Peyer's patch (tissue), 4 donors: Measurements from ENCODE around the gene OR2T35. TPM values are rescaled to one million over a fixed set of nuclear protein-coding genes. Genes with fewer than 3 reads are reported as not detected.
"Not testable (repeated sequence)": the region's sequence is repeated elsewhere in the genome, so short reads cannot be mapped to it uniquely, and the experiment has no call there.

Source experiments
- DNase-seq, 3 donors: peaks; one replicate each; pipeline ENCODE4 v3.0.0-alpha.2; 2017 to 2019
- H3K27ac ChIP-seq, 4 donors: fragments of 200-600 bp; sonication (generic); one replicate each; pipeline ENCODE4 v1.5.1; 2016 to 2019
- H3K27me3 ChIP-seq, 2 donors: fragments of 200-600 bp; sonication (generic); one replicate each; pipeline ENCODE4 v1.5.1; 2019
- H3K36me3 ChIP-seq, 3 donors: fragments of 200-600 bp; sonication (generic); one replicate each; pipeline ENCODE4 v1.5.1; 2016 to 2019
- H3K4me1 ChIP-seq, 4 donors: fragments of 200-600 bp; sonication (generic); one replicate each; pipeline ENCODE4 v1.5.1; 2016 to 2019
- H3K4me3 ChIP-seq, 4 donors: fragments of 200-600 bp; sonication (generic); 1 replicate in 3 of 4; 2 replicates in 1 of 4; pipeline ENCODE4 v1.5.1; 2016 to 2019; ENCODE audit warnings: mild to moderate bottlenecking in 1 of 4
- H3K9me3 ChIP-seq, 4 donors: fragments of 200-600 bp; sonication (generic); one replicate each; pipeline ENCODE4 v1.5.1; 2016 to 2019; ENCODE audit warnings: mild to moderate bottlenecking in 1 of 4
- CTCF ChIP-seq, 6 experiments: fragments of 450-650 bp in 4 of 6; fragments of 200-600 bp in 2 of 6; sonication (generic) in 1 of 6; IDR thresholded peaks; one replicate each; pipeline ENCODE4 v1.5.1; 2017 to 2019; ENCODE audit warnings: antibody characterized with exemption in 6 of 6, mild to moderate bottlenecking in 3 of 6, moderate library complexity in 1 of 6
- POLR2A ChIP-seq, 2 donors: fragments of 450-650 bp; IDR thresholded peaks; one replicate each; pipeline ENCODE4 v1.5.1; 2017; ENCODE audit warnings: antibody characterized with exemption in 2 of 2, mild to moderate bottlenecking in 2 of 2, moderate library complexity in 2 of 2
- total RNA-seq, 4 donors: library from RNA; depleted of rRNA; stranded (reverse); fragments of >200 nt; gene quantifications; one replicate each; pipeline ENCODE4 v1.1.0, GENCODE V29; 2016

OR2T35 gene
- total RNA-seq, 4 donors from 2014 or later, result not detected

- H3K9me3 ChIP-seq, H3K4me3 ChIP-seq, H3K27ac ChIP-seq, H3K4me1 ChIP-seq, DNase-seq, H3K27me3 ChIP-seq, H3K36me3 ChIP-seq: not testable (repeated sequence)
Measured at GRCh38 chr1:248655354-248655753, 10.3 kb upstream of the OR2T35 start, which contains the start of gene OR2T27. Gene OR2T27, minus strand, starts transcription at chr1:248655528. Its CDS starts 4,644 bp downstream, at chr1:248650884.

GRCh38 chr1:248648770-248649536 is 3.9 kb upstream of the OR2T35 start:
- not testable (repeated sequence) for H3K27me3 ChIP-seq, H3K27ac ChIP-seq, H3K36me3 ChIP-seq, H3K4me3 ChIP-seq, H3K4me1 ChIP-seq, DNase-seq, H3K9me3 ChIP-seq

GRCh38 chr1:248642971-248643651 is 2.0 kb downstream of the OR2T35 start:
- H3K4me1 ChIP-seq, DNase-seq, H3K36me3 ChIP-seq, H3K9me3 ChIP-seq, H3K27ac ChIP-seq, H3K27me3 ChIP-seq, H3K4me3 ChIP-seq: not testable (repeated sequence)

GRCh38 chr1:248641583-248641982 is 3.5 kb downstream of the OR2T35 start:
- not testable (repeated sequence) for H3K4me1 ChIP-seq, H3K27ac ChIP-seq, H3K36me3 ChIP-seq, H3K27me3 ChIP-seq, H3K4me3 ChIP-seq, DNase-seq, H3K9me3 ChIP-seq

- H3K9me3 ChIP-seq, H3K4me1 ChIP-seq: not testable (repeated sequence)
Measured at GRCh38 chr1:248640906-248641305, 4.2 kb downstream of the OR2T35 start.

GRCh38 chr1:248639652-248640051 is 5.4 kb downstream of the OR2T35 start:
- not testable (repeated sequence) for H3K4me1 ChIP-seq, H3K4me3 ChIP-seq, H3K36me3 ChIP-seq, H3K27me3 ChIP-seq, DNase-seq, H3K9me3 ChIP-seq, H3K27ac ChIP-seq

More at GRCh38 chr1:248640906-248641305, 4.2 kb downstream of the OR2T35 start:
- H3K27ac ChIP-seq, H3K4me3 ChIP-seq, H3K36me3 ChIP-seq, DNase-seq, H3K27me3 ChIP-seq: not testable (repeated sequence)

GRCh38 chr1:248636612-248637011 is 8.5 kb downstream of the OR2T35 start:
- not testable (repeated sequence) for H3K27me3 ChIP-seq, H3K4me1 ChIP-seq

GRCh38 chr1:248634991-248635390 is 10.1 kb downstream of the OR2T35 start, which contains the start of gene OR2T11:
Gene OR2T11, minus strand, starts transcription at chr1:248635091. Its CDS starts 7,963 bp downstream, at chr1:248627128.
- not testable (repeated sequence) for DNase-seq, H3K9me3 ChIP-seq, H3K4me3 ChIP-seq, H3K4me1 ChIP-seq, H3K27ac ChIP-seq, H3K36me3 ChIP-seq, H3K27me3 ChIP-seq

More at GRCh38 chr1:248636612-248637011, 8.5 kb downstream of the OR2T35 start:
- not testable (repeated sequence) for DNase-seq, H3K27ac ChIP-seq, H3K4me3 ChIP-seq, H3K9me3 ChIP-seq, H3K36me3 ChIP-seq

- H3K4me1 ChIP-seq, result no peaks in the 10 kb centered on the region
- no peaks in the 10 kb centered on the region for H3K36me3 ChIP-seq
- H3K9me3 ChIP-seq, result no peaks in the 10 kb centered on the region
- no peaks in the 10 kb centered on the region for H3K27me3 ChIP-seq
- H3K4me3 ChIP-seq, result no peak overlapping the region
- peak overlapping the region in 1 of 4 donors; percentile 29 for H3K27ac ChIP-seq
- TF ChIP-seq CTCF (IDR thresholded peaks at IDR 0.05), result no peak
- no peak for TF ChIP-seq POLR2A (IDR thresholded peaks at IDR 0.05)
- peak in 1 of 3 donors; percentile 87 for DNase-seq
Measured at GRCh38 chr1:248631354-248632008, 13.6 kb downstream of the OR2T35 start.
